ENCODE results near the gene ANK3. TPM values are rescaled to one million over a fixed set of nuclear protein-coding genes. Genes with fewer than 3 reads are reported as not detected.

Gene ANK3
- total RNA-seq, 1 donor from 2014 or later: 35.1 TPM

DNA sequence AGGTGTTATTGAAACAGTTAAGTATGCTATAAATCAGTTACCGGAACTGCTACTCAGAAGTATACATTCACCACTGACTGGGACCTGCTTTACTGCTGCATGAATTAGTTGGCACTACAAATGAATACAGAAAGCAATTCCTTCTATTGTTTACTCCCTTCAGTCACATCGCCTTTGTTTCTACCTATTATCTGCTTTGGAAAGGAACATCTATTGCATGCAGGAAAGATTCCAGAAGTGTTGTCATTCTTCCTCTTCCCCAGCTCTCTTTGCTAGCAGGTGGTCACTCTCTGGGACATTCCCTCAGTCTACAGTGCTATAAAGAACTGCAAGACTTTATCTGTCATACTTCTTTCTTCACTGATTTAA, 131.3 kb downstream of the ANK3 start:
- Mint-ChIP-seq H3K4me1 (ENCODE audit: low read depth) (peaks cover 26% of the 10 kb centered on the region), H3K9me3 (ENCODE audit: low read depth) (no peaks in the 10 kb centered on the region), H3K36me3 (ENCODE audit: low read depth) (peaks cover 5% of the 10 kb centered on the region), H3K27me3 (ENCODE audit: low read depth) (no peaks in the 10 kb centered on the region), H3K27ac (ENCODE audit: unreplicated experiment) (no peak overlapping the region), H3K4me3 (ENCODE audit: unreplicated experiment) (no peak overlapping the region)
- TF ChIP-seq, protein P1, sequence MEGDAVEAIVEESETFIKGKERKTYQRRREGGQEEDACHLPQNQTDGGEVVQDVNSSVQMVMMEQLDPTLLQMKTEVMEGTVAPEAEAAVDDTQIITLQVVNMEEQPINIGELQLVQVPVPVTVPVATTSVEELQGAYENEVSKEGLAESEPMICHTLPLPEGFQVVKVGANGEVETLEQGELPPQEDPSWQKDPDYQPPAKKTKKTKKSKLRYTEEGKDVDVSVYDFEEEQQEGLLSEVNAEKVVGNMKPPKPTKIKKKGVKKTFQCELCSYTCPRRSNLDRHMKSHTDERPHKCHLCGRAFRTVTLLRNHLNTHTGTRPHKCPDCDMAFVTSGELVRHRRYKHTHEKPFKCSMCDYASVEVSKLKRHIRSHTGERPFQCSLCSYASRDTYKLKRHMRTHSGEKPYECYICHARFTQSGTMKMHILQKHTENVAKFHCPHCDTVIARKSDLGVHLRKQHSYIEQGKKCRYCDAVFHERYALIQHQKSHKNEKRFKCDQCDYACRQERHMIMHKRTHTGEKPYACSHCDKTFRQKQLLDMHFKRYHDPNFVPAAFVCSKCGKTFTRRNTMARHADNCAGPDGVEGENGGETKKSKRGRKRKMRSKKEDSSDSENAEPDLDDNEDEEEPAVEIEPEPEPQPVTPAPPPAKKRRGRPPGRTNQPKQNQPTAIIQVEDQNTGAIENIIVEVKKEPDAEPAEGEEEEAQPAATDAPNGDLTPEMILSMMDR (IDR thresholded peaks at IDR 0.05): no peak
- no peak for DNase-seq (ENCODE audit: low spot score)

DNA sequence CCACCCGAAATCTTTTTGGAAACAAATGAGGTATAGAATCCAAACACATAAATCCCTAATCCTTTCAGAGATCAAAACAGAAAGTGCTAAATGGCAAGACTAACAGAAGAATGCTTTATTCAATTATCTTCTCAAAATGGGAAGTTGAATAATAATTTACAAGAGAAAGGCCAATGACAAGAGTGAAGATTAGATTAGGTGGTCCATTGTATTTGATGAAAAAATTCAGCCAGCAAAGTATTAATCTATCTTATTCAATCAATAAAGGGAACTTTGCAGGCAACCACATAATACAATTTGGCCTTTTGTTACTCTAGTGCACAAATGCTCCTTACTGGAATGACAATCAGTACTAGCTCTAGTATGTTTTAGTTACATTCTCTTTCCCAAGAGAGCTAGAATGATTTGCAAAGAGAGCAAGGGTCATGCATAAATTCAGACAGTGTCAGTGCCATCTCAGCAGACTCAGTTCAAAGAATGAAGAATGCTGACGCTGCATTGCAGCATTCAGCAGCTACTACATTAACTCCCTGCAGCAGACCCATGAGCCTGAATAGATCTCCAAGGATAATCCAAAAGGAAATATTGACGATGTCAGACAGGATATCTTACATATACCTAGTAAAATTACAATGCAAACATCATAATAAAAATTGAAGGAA, 131.8 kb downstream of the ANK3 start:
- TF ChIP-seq, protein P1 (IDR thresholded peaks at IDR 0.05): no peak
- DNase-seq (ENCODE audit: low spot score): no peak
- Mint-ChIP-seq H3K27ac (ENCODE audit: unreplicated experiment) (no peak overlapping the region), H3K36me3 (ENCODE audit: low read depth) (peaks cover 2% of the 10 kb centered on the region), H3K4me1 (ENCODE audit: low read depth) (peaks cover 25% of the 10 kb centered on the region), H3K4me3 (ENCODE audit: unreplicated experiment) (no peak overlapping the region), H3K9me3 (ENCODE audit: low read depth) (no peaks in the 10 kb centered on the region), H3K27me3 (ENCODE audit: low read depth) (no peaks in the 10 kb centered on the region)

DNA sequence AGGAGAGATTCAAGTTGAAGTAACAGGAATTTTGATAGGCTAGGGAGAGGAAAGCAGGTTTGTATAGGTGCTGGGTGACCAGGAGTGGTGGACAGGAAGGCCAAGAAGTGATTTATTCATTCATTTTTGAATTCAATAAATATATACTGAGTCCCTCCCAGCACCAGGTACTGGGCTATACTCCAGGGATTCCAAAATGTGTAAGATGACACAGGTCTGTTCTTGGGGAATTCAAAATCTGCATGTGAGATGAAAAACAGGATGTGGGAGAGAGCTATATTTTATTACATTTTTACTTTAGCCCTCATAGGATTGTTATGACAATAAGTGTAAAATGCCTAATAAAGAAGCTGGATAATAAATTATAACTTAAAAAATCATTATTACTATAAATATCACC, 134.9 kb downstream of the ANK3 start:
- Mint-ChIP-seq H3K27ac (ENCODE audit: unreplicated experiment) (no peak overlapping the region), H3K4me3 (ENCODE audit: unreplicated experiment) (no peak overlapping the region), H3K4me1 (ENCODE audit: low read depth) (peaks cover 8% of the 10 kb centered on the region), H3K36me3 (ENCODE audit: low read depth) (peaks cover 3% of the 10 kb centered on the region), H3K27me3 (ENCODE audit: low read depth) (no peaks in the 10 kb centered on the region), H3K9me3 (ENCODE audit: low read depth) (no peaks in the 10 kb centered on the region)
- TF ChIP-seq, protein P1 (IDR thresholded peaks at IDR 0.05): no peak
- no peak for DNase-seq (ENCODE audit: low spot score)

GRCh38 chr10:60253484-60253883, 136.2 kb downstream of the ANK3 start:
- peaks cover 3% of the 10 kb centered on the region for H3K36me3 Mint-ChIP-seq (ENCODE audit: low read depth)
- TF ChIP-seq, protein P1 (IDR thresholded peaks at IDR 0.05): no peak
- no peaks in the 10 kb centered on the region for H3K27me3 Mint-ChIP-seq (ENCODE audit: low read depth)
- peaks cover 5% of the 10 kb centered on the region for H3K4me1 Mint-ChIP-seq (ENCODE audit: low read depth)
- no peak for DNase-seq (ENCODE audit: low spot score)
- H3K4me3 Mint-ChIP-seq (ENCODE audit: unreplicated experiment): no peak overlapping the region
- no peaks in the 10 kb centered on the region for H3K9me3 Mint-ChIP-seq (ENCODE audit: low read depth)
- no peak overlapping the region for H3K27ac Mint-ChIP-seq (ENCODE audit: unreplicated experiment)

DNA sequence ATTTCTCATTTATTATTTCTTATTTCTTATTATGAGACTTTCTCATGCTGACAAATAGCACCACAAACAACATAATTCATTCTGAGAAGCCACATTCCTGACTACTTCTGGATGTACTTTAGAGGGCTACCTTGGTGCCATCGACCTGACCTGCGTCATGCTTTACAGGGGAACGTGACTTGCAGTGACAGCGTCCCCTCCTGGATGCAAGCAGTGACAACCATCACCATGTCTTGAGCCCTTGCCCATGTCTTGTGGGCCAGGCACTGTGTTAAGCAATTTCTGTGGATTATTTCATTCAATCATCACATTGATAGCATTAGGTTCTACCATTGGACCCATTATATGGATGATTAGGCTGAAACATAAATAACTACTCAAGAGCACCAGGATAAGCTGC, 137.0 kb downstream of the ANK3 start:
- peaks cover 3% of the 10 kb centered on the region for H3K36me3 Mint-ChIP-seq (ENCODE audit: low read depth)
- no peak for DNase-seq (ENCODE audit: low spot score)
- TF ChIP-seq, protein P1 (IDR thresholded peaks at IDR 0.05): no peak
- H3K4me1 Mint-ChIP-seq (ENCODE audit: low read depth): no peaks in the 10 kb centered on the region
- H3K4me3 Mint-ChIP-seq (ENCODE audit: unreplicated experiment): no peak overlapping the region
- no peak overlapping the region for H3K27ac Mint-ChIP-seq (ENCODE audit: unreplicated experiment)
- no peaks in the 10 kb centered on the region for H3K9me3 Mint-ChIP-seq (ENCODE audit: low read depth)
- H3K27me3 Mint-ChIP-seq (ENCODE audit: low read depth): no peaks in the 10 kb centered on the region
